Fibroblast of lung (primary cell): Measurements from ENCODE around the gene CRYL1.

ENCODE experiments used
- CTCF ChIP-seq, 2 donors: IDR thresholded peaks in 1 of 2; conservative IDR thresholded peaks in 1 of 2; 1 replicate in 1 of 2; 2 replicates in 1 of 2; pipeline ENCODE4 v1.5.1; 2011 to 2012; ENCODE audit warnings: low read length in 2 of 2, control low read depth in 1 of 2, inconsistent platforms in 1 of 2, low read depth in 1 of 2, mild to moderate bottlenecking in 1 of 2
- EZH2 ChIP-seq: IDR thresholded peaks from 2 replicates; pipeline ENCODE4 v1.5.1; 2012; ENCODE audit warnings: low read length, control low read depth, mild to moderate bottlenecking; ENCODE audit errors: missing control alignments

- TF ChIP-seq CTCF (conservative IDR thresholded peaks at IDR 0.05 in 1 of 2, IDR thresholded peaks at IDR 0.05 in 1 of 2; ENCODE audit: low read depth in 1 of 2, low read length in 2 of 2) = no peak
- TF ChIP-seq EZH2 = no peak
Measured at GRCh38 chr13:20462533-20462915, 63.1 kb downstream of the CRYL1 start.
